Fibroblast of skin of right biceps (primary cell): ENCODE results near the gene RERE.

Experiments
- DNase-seq: peaks from one replicate; pipeline ENCODE4 v3.0.0-alpha.2; 2013

Gene RERE

DNA sequence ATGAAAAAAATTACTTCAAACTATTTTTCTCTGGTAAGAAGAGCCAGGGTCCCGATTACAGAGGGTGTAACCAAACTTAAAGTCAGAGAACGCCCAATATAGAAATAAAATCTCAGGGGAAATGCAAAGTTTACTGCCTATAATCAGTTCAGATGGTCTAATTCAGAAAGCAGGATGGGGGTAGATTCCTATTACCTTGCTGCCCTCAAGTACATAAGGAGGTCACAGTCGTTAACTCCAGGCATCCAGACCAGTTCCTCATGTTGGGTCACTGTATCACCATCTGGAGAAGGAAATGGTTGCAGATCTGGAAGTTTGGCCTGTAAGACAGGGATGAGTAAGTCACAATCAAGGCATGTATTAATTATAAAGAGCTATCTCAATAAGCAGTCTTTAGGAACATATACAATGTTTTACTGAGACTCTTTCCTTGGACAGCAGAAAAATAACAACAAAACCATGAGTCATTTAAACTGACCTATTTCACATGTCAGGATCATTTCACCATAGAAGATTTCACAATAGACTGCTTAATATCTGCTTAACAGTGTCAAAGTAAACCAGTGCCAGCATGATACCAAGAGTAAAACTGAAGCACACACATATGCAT lies 320.1 kb downstream of the RERE start:
- DNase-seq: no peak

- no peak for DNase-seq
Measured at GRCh38 chr1:8496473-8496872, 321.0 kb downstream of the RERE start.

DNA sequence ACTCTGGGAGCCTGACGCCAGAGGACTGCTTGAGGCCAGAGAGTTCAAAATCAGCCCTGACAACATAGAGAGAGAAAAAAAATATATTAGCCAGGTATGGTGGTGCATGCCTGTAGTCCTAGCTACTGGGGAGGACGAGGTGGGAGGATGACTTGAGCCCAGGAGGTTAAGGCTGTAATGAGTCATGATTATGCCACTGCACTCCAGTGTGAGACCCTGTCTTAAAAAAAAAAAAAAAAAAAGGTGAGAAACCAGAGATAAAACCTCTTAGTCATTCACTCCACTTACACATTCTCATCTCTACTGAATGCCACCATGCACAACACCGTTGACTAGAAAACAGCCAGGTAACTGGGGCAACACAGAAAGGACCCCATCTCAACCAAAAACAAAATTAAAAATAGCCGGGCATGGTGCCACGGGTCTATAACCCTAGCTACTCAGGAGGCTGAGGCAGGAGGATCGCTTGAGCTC lies 321.5 kb downstream of the RERE start:
- DNase-seq: no peak

GRCh38 chr1:8494681-8495080 lies 322.8 kb downstream of the RERE start:
- DNase-seq: no peak

DNA sequence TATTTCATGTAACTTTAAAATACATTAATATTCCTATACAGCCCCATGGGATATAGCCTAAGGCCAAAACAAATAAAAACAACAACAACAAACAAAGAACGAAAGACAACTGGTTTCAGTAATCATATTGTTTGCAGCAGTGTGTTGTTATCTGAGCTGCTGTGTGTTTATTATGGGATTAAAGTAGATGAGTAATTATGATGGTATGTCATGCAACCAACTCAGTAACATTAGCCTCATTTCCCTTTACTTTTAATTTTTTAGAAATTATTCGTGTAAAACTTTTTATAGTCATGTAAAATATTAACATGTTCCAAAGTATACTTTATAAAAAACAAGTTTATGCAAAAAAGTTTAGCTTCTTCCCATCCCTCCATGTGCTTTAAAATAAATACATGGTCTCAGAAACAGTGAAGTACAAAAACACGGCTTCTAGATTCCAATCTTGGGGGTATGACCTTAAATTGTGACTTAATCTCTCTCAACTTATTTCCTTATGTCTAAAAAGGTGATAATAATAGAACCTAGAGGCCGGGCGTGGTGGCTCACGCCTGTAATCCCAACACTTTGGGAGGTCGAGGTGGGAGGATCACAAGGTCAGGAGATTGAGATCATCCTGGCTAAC lies 323.4 kb downstream of the RERE start:
- no peak for DNase-seq

DNA sequence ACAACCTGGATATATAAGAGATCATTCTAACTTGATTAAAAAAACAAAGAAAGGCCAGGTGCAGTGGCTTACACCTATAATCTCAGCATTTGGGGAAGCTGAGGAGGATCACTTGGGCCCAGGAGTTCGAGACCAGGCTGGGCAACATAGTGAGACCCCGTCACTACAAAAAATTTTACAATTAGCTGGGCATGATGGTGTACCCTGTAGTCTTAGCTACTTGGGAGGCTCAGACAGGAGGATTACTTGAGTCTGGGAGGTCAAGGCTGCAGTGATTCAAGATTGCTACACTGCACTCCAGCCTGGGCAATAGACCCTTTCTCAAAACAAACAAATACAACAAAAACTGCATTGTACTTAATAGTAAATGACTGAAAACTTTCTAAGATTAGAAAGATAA lies 330.2 kb downstream of the RERE start:
- DNase-seq: no peak

- no peak for DNase-seq
Measured at GRCh38 chr1:8486047-8486446, 331.4 kb downstream of the RERE start.

DNA sequence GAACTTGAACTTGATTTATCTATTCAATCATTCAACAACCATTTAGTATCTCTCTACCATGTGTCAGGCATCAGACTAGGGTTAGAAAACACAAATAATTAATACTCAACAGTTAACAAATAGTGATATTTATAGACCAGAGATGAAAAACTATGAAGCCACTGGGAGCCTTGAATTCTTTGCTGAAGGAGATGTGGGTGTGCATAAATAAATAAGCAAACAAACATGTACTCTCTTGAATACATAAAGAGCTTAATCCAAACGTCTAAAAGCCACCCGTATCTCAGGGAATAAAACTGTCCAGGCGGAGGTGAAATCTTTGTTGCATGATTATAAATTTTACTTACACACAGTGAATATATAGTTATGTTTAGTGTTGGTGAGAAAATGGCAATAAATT lies 333.9 kb downstream of the RERE start:
- DNase-seq: no peak

DNA sequence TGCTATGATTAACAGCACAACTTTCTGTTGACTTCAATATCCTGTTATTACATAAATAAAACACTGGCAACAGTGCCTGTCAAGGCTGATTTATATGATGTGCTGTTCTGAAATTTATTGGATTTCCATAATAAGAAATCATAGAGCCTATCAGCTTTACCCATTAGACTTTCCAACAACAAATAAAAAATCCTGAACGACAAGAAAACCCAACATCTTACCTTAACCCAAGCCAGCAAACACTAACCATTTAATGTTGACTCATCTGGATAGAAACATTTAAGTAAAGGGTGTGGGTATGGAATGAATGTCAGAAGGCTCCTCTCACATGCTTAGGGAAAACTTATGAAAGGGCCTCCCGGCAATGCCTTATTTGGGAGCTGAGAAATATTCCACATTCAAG lies 334.5 kb downstream of the RERE start:
- peak; percentile 55 for DNase-seq

- no peak for DNase-seq
Measured at GRCh38 chr1:8481650-8482380, 335.6 kb downstream of the RERE start.

GRCh38 chr1:8478566-8478965 lies 338.9 kb downstream of the RERE start:
- DNase-seq: no peak

DNA sequence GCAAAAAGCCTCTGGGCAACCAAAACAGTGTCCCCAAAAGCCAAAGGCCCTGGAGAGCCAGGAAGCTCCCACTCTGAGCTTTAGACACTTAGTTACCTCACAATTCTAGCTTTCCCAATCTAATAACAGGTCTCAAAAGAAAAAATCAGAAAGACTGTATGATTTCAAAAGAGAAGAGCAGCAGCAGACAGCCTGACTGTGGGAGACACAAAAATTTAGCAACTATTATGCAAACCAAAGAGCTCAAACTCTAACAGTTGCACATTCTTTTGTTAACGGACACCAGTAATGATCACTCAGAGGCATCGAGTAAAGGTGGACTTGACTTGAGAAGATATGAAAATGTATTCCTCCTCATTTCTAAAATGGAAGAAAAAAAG lies 339.5 kb downstream of the RERE start:
- no peak for DNase-seq

GRCh38 chr1:8477166-8477982 lies 340.1 kb downstream of the RERE start:
- DNase-seq: peak; percentile 83

DNA sequence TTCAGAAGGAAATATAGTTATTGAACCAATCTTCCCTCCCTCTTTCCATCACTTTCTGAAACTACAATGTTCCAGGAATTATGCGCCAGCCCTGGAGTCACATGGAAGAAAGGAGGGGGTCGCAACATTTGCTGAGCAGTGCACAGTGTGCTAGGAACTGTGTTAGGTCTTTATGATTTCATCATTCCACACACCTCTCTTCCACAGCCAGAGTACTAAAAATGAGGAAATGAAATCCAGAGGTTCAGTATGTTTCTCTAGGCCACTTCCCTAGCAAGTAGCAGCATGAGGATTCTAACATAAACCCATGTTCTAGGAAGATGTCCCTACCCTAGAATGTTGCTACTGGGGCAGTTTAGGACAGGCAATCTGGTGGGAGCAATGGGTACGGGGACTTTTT lies 341.4 kb downstream of the RERE start:
- no peak for DNase-seq

DNA sequence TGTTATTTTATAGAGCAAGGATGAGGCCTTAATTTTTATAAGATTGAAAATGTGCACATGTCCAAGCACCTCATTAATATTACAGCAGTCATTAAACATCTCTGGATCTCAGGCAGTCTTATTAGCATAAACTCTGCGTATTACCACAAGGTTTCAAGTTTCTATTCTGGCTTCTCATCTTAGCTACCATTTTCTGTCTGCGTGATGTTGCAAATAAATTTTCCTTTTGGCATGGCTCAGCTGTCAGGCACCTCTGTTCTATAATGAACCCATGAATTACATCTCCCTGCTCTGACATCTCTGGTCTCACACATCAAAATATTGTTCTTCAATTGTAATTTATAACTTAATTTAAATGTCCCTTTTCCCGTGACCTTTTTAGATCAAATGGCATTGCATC lies 343.1 kb downstream of the RERE start:
- DNase-seq: no peak

- DNase-seq: no peak
Measured at GRCh38 chr1:8473891-8474300, 343.5 kb downstream of the RERE start.

DNA sequence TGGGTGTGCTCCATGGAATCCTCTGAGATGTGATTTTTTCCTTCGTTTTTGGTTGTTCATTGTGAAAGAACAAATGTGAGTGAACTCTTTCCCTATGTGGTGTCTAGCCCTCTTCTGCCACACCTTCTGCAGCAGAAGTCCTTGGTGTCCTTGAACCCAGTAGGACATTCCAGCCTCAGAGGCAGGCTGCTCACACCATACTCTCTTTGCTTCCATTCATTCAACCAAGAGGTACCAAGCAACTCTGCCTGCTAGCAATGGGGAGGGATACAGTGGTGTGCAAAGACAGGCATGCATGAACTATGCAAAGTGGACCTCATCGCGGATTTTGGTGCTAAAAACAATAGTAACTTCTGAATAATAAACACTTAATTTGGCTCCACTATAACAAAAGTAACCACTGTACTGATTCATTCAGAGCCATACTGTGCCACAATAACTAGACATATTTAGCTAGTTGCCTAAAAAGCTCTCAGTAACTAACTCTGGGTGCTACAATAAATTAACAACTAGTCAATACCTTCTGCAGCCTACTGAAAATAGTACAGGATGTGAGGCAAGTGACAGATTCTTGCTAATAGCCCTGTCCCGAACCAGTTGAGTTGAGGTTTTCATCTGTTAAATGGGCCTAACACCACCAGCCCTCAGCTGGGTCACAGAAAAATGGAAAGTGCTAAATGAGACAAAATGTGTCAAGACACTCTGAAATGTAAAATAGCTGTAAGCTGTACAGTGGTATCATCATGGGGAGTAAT lies 344.1 kb downstream of the RERE start:
- no peak for DNase-seq

DNA sequence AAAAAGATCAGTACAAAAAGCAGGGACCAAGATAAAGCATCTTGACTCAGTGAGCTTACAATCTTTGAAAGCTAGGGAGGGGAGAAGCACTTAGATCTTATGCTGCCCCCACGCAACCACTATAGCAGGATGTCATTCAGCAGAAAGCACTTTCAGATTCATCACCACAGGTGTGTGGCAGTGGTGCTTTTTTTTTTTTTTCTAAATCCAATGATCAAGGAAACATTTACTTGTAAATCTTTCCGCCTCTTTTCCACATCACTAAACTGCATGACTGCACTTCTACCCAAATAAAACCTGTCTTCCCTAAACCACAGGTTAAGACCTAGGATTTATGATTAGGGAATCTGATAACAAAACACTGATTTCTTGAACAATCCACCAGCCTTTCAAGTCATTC lies 344.8 kb downstream of the RERE start:
- DNase-seq: no peak

DNA sequence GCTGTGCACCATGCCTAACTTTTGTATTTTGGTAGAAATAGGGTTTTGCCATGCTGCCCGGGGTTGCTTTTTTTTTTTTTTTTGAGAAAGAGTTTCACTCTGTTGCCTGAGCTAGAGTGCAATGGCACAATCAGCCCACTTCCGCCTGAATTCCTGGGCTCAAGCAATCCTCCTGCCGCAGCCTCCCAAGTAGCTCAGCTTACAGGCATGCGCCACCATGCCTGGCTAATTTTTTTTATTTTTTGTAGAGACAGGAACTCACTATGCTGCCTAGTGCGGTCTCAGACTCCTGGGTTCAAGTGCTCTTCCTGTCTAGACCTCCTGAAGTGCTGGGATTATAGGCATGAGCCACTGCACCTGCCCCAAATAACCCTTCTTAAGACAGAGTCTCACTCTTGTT lies 346.0 kb downstream of the RERE start:
- no peak for DNase-seq

DNA sequence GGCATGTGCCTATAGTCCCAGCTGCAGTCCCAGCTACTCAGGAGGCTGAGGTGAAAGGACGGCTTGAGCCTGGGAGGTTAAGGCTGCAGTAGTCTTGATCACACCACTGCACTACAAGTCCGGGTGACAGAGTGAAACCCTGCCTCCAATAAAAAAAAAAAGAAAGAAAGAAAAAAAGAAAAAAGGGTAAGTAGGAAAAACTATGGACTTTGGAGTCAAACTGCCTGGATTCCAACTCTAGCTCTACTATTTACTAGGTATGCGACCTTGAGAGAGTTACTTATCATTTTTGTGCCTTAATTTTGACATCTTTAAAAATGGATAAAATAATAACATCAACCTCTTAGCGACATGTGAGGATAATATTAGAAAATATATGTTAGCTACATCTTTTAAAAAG lies 348.7 kb downstream of the RERE start:
- no peak for DNase-seq

DNA sequence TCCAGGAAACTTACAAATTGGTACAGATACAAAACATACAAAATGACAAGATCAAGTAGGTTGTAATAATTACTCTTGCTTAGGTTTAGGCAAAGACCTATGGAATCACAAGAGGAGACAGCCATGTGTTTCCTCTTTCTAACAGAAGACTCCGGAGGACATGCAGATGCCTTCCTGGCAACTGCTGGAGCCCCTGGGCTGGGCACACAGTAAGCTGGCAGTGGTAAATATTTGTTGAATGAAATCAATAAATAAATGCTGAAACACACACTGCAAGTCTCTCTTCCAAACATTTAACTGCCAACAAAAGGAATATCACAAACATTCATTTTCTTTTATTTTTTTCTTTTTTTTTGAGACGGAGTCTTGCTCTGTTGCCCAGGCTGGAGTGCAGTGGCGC lies 350.1 kb downstream of the RERE start:
- no peak for DNase-seq

DNA sequence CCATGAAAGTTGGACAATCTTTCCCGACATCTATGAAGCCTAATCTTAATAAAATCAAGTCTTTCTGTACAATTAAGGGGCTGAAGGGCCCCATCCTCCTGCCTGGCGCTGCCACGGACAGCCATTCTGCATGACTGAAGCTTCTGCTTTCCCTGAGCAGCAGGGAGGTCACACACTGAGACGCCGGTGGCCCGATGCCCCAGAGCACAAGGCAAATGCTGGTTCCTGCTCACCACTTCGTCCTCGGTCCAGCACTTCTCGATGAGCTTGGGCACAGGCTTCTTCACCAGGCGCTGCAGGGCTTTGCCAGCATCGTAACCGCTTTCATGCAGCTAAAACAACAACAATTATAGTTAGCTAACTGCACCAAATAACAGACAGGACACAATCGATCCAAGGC lies 351.7 kb downstream of the RERE start:
- DNase-seq: no peak

DNA sequence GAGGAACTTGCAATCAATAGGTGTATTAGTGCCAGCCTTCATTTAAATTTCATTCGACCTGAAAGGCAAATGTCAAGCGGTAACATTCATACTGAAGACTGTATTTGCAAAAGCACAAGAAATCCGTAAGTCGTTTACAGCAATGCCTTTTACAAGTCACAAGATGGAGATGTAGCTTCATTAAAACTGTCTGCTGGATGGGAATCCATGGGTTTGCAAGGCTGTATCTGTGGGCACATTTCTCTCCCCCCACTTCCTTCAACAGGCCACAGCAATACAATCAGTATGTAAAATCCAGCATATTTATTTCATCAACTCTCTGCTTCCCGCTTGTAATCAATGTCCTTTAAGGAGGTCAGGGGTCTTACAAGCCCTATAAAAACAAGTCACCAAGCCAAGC lies 352.4 kb downstream of the RERE start:
- DNase-seq: peak; percentile 62
